ENCODE data around the gene RPS27L.

RPS27L gene

GRCh38 chr15:63181648-63182047, 24.4 kb upstream of the RPS27L start:
- no peak overlapping the region for H3K4me3 ChIP-seq
- H3K27me3 ChIP-seq = peaks cover 0 to 2% of the 10 kb centered on the region in 2 donors
- no peak overlapping the region for H3K27ac ChIP-seq
- no peaks in the 10 kb centered on the region for H3K9me3 ChIP-seq
- DNase-seq = no peak
- no peaks in the 10 kb centered on the region for H3K4me1 ChIP-seq
- H3K36me3 ChIP-seq = no peaks in the 10 kb centered on the region
- no peak for TF ChIP-seq CTCF (IDR thresholded peaks at IDR 0.05)
- intact Hi-C loops (cut with DNase I; ENCODE audit: low total_unique reads) = no loop called here

GRCh38 chr15:63180746-63181145, 23.5 kb upstream of the RPS27L start:
- no peaks in the 10 kb centered on the region for H3K36me3 ChIP-seq
- DNase-seq = no peak
- TF ChIP-seq CTCF (IDR thresholded peaks at IDR 0.05) = no peak
- H3K4me1 ChIP-seq = no peaks in the 10 kb centered on the region
- H3K27ac ChIP-seq = no peak overlapping the region
- H3K4me3 ChIP-seq = no peak overlapping the region
- H3K9me3 ChIP-seq = no peaks in the 10 kb centered on the region
- intact Hi-C loops (cut with DNase I; ENCODE audit: low total_unique reads) = no loop called here
- H3K27me3 ChIP-seq = peaks cover 0 to 2% of the 10 kb centered on the region in 2 donors

- Histone ChIP-seq H3K9me3 (no peaks in the 10 kb centered on the region), H3K36me3 (no peaks in the 10 kb centered on the region), H3K4me3 (no peak overlapping the region), H3K27ac (no peak overlapping the region), H3K27me3 (peaks cover 0 to 2% of the 10 kb centered on the region in 2 donors), H3K4me1 (no peaks in the 10 kb centered on the region)
- no peak for DNase-seq
- no peak for TF ChIP-seq CTCF (IDR thresholded peaks at IDR 0.05)
- intact Hi-C loops (cut with DNase I; ENCODE audit: low total_unique reads) = no loop called here
Measured at GRCh38 chr15:63178034-63178433, 20.8 kb upstream of the RPS27L start.

GRCh38 chr15:63176302-63176701, 19.0 kb upstream of the RPS27L start:
- no peak for TF ChIP-seq CTCF (IDR thresholded peaks at IDR 0.05)
- no peak overlapping the region for H3K27ac ChIP-seq
- intact Hi-C loops (cut with DNase I; ENCODE audit: low total_unique reads) = no loop called here

GRCh38 chr15:63172851-63173451, 15.7 kb upstream of the RPS27L start:
- H3K9me3 ChIP-seq = no peaks in the 10 kb centered on the region
- no peak for DNase-seq
- no peaks in the 10 kb centered on the region for H3K4me1 ChIP-seq
- intact Hi-C loops (cut with DNase I; ENCODE audit: low total_unique reads) = no loop called here
- no peak overlapping the region for H3K4me3 ChIP-seq
- no peaks in the 10 kb centered on the region for H3K27me3 ChIP-seq
- no peak overlapping the region for H3K27ac ChIP-seq
- H3K36me3 ChIP-seq = no peaks in the 10 kb centered on the region
- no peak for TF ChIP-seq CTCF (IDR thresholded peaks at IDR 0.05)

More at GRCh38 chr15:63176302-63176701, 19.0 kb upstream of the RPS27L start:
- Histone ChIP-seq H3K9me3 (no peaks in the 10 kb centered on the region), H3K36me3 (no peaks in the 10 kb centered on the region), H3K4me1 (no peaks in the 10 kb centered on the region), H3K4me3 (no peak overlapping the region), H3K27me3 (peaks cover 0 to 2% of the 10 kb centered on the region in 2 donors)
- DNase-seq = no peak

GRCh38 chr15:63172376-63172775, 15.1 kb upstream of the RPS27L start:
- Histone ChIP-seq H3K4me1 (no peaks in the 10 kb centered on the region), H3K4me3 (no peak overlapping the region), H3K36me3 (no peaks in the 10 kb centered on the region), H3K27ac (no peak overlapping the region), H3K9me3 (no peaks in the 10 kb centered on the region), H3K27me3 (no peaks in the 10 kb centered on the region)
- no peak for DNase-seq
- TF ChIP-seq CTCF (IDR thresholded peaks at IDR 0.05) = no peak
- intact Hi-C loops (cut with DNase I; ENCODE audit: low total_unique reads) = no loop called here
